Transverse colon (tissue), 4 donors: ENCODE measurements around the gene ANKS1A. TPM values are rescaled to one million over a fixed set of nuclear protein-coding genes. Genes with fewer than 3 reads are reported as not detected.

Source experiments
- DNase-seq: peaks from one replicate; pipeline ENCODE4 v3.0.0-alpha.2; 2019
- H3K27ac ChIP-seq, 4 donors: fragments of 200-600 bp; sonication (generic); 2 replicates each; pipeline ENCODE4 v1.5.1; 2016 to 2018; ENCODE audit warnings: inconsistent platforms in 4 of 4
- H3K27me3 ChIP-seq: fragments of 200-600 bp; sonication (generic); 2 replicates; pipeline ENCODE4 v1.5.1; 2017; ENCODE audit warnings: inconsistent platforms
- H3K36me3 ChIP-seq, 4 donors: fragments of 200-600 bp; sonication (generic); 2 replicates each; pipeline ENCODE4 v1.5.1; 2017 to 2019; ENCODE audit warnings: inconsistent platforms in 4 of 4
- H3K4me1 ChIP-seq, 4 donors: fragments of 200-600 bp; sonication (generic); 2 replicates each; pipeline ENCODE4 v1.5.1; 2017 to 2020; ENCODE audit warnings: inconsistent platforms in 4 of 4
- H3K4me3 ChIP-seq, 4 donors: fragments of 200-600 bp; sonication (generic); 1 replicate in 1 of 4; 2 replicates in 3 of 4; pipeline versions ENCODE4 v1.5.1 to v1.6.1; 2017 to 2019; ENCODE audit warnings: inconsistent platforms in 4 of 4
- H3K9me3 ChIP-seq, 2 donors: fragments of 200-600 bp; sonication (generic); 2 replicates each; pipeline ENCODE4 v1.5.1; 2017 to 2019; ENCODE audit warnings: inconsistent platforms in 2 of 2
- CTCF ChIP-seq, 5 experiments: fragments of 200-600 bp in 3 of 5; fragments of 450-650 bp in 2 of 5; sonication (generic) in 3 of 5; IDR thresholded peaks; 1 replicate in 2 of 5; 2 replicates in 3 of 5; pipeline ENCODE4 v1.5.1; 2016 to 2017; ENCODE audit warnings: antibody characterized with exemption in 5 of 5, inconsistent platforms in 3 of 5, mild to moderate bottlenecking in 2 of 5, moderate library complexity in 1 of 5
- EP300 ChIP-seq: sonication (generic); formaldehyde crosslinking; IDR thresholded peaks from one replicate; pipeline ENCODE4 v1.6.1; 2017; ENCODE audit warnings: antibody characterized with exemption, low read depth
- POLR2A ChIP-seq: fragments of 450-650 bp; IDR thresholded peaks from one replicate; pipeline ENCODE4 v1.6.1; 2016; ENCODE audit warnings: antibody characterized with exemption, mild to moderate bottlenecking, moderate library complexity
- POLR2AphosphoS5 ChIP-seq, 3 donors: sonication (generic); formaldehyde crosslinking; IDR thresholded peaks; one replicate each; pipeline ENCODE4 v1.6.1; 2016; ENCODE audit warnings: antibody characterized with exemption in 3 of 3
- WGBS, 2 donors: methylation state at CpG; one replicate each; pipeline ENCODE4 v1.1.5; 2018; ENCODE audit warnings: low coverage in 1 of 2; 5-methylcytosine and 5-hydroxymethylcytosine counted together
- in situ Hi-C, 4 donors: fragments of 200-750 bp; cut with MboI; loops; one replicate each; pipeline versions ENCODE4 v1.15.0 to v1.15.1; 2017; ENCODE audit warnings: low sequenced_read_pairs in 3 of 4, low pct_ligation_motif_present in 1 of 4, low pct_unique_long_range_greater_than_20kb in 1 of 4
- intact Hi-C: fragments of 100-400 bp; cut with DNase I; formaldehyde crosslinking; loops from one replicate; pipeline ENCODE4 v1.15.1; 2023; ENCODE audit warnings: low total_unique reads
- total RNA-seq, 4 donors: library from RNA; depleted of rRNA; stranded (reverse); fragments of >200 nt; gene quantifications; one replicate each; pipeline ENCODE4 v1.1.0, GENCODE V29; 2016

Gene ANKS1A
- total RNA-seq, 4 donors from 2014 or later = 37.5 to 44.0 (median 38.9) TPM

GRCh38 chr6:35120746-35121145 is 231.7 kb downstream of the ANKS1A start:
- Histone ChIP-seq H3K27me3 (no peaks in the 10 kb centered on the region), H3K36me3 (no peaks in the 10 kb centered on the region), H3K27ac (no peak overlapping the region), H3K4me3 (no peak overlapping the region), H3K4me1 (no peaks in the 10 kb centered on the region), H3K9me3 (no peaks in the 10 kb centered on the region)
- intact Hi-C loops = no loop called here
- no peak for DNase-seq
- 87% methylated on average over 2 of the region's 2 CpGs; no CpG with 5 or more reads in 1 of the 2 donors for WGBS, 2 donors
- in situ Hi-C loops = no loop called here
- TF ChIP-seq POLR2A (no peak), POLR2AphosphoS5 (IDR thresholded peaks at IDR 0.05) (no peak), CTCF (IDR thresholded peaks at IDR 0.05) (no peak), EP300 (no peak)

- Histone ChIP-seq H3K4me1 (no peaks in the 10 kb centered on the region), H3K9me3 (no peaks in the 10 kb centered on the region), H3K36me3 (no peaks in the 10 kb centered on the region), H3K4me3 (no peak overlapping the region), H3K27me3 (no peaks in the 10 kb centered on the region), H3K27ac (no peak overlapping the region)
- TF ChIP-seq POLR2A = no peak
- TF ChIP-seq POLR2AphosphoS5 (IDR thresholded peaks at IDR 0.05) = no peak
- no peak for TF ChIP-seq CTCF (IDR thresholded peaks at IDR 0.05)
- WGBS, 2 donors = 78 to 100% methylated on average over 1 of the region's 1 CpG
- intact Hi-C loops (no loop called here), in situ Hi-C loops (no loop called here)
- no peak for DNase-seq
Measured at GRCh38 chr6:35124356-35124755, 235.3 kb downstream of the ANKS1A start.

- 55 to 71% methylated on average over 2 to 4 of the region's 4 CpGs for WGBS, 2 donors
- intact Hi-C loops = no loop called here
- TF ChIP-seq CTCF (IDR thresholded peaks at IDR 0.05) = no peak
- TF ChIP-seq POLR2AphosphoS5 (IDR thresholded peaks at IDR 0.05) = no peak
- TF ChIP-seq EP300 = no peak
- no peak for TF ChIP-seq POLR2A
Measured at GRCh38 chr6:35128042-35128441, 239.0 kb downstream of the ANKS1A start.

GRCh38 chr6:35128496-35128895 is 239.4 kb downstream of the ANKS1A start:
- WGBS, 2 donors = 76% methylated on average over 3 of the region's 3 CpGs; no CpG with 5 or more reads in 1 of the 2 donors
- in situ Hi-C loops = no loop called here
- Histone ChIP-seq H3K27me3 (no peaks in the 10 kb centered on the region), H3K9me3 (no peaks in the 10 kb centered on the region), H3K4me1 (no peaks in the 10 kb centered on the region), H3K27ac (no peak overlapping the region), H3K36me3 (no peaks in the 10 kb centered on the region), H3K4me3 (no peak overlapping the region)
- intact Hi-C loops = no loop called here
- no peak for DNase-seq
- TF ChIP-seq CTCF (IDR thresholded peaks at IDR 0.05) (no peak), POLR2AphosphoS5 (IDR thresholded peaks at IDR 0.05) (no peak), POLR2A (no peak), EP300 (no peak)

More at GRCh38 chr6:35128042-35128441, 239.0 kb downstream of the ANKS1A start:
- Histone ChIP-seq H3K9me3 (no peaks in the 10 kb centered on the region), H3K36me3 (no peaks in the 10 kb centered on the region), H3K4me3 (no peak overlapping the region), H3K27ac (no peak overlapping the region), H3K4me1 (no peaks in the 10 kb centered on the region), H3K27me3 (no peaks in the 10 kb centered on the region)
- in situ Hi-C loops = no loop called here
- no peak for DNase-seq
